Lower leg skin (tissue), 3 donors: Measurements from ENCODE around the gene GRB7.

Source experiments
- CTCF ChIP-seq, 3 donors: fragments of 450-650 bp; IDR thresholded peaks; one replicate each; pipeline ENCODE4 v1.5.1; 2016; ENCODE audit warnings: antibody characterized with exemption in 3 of 3, mild to moderate bottlenecking in 3 of 3, moderate library complexity in 2 of 3
- POLR2A ChIP-seq, 2 donors: fragments of 450-650 bp; IDR thresholded peaks; one replicate each; pipeline ENCODE4 v1.6.1; 2016 to 2017; ENCODE audit warnings: antibody characterized with exemption in 2 of 2, mild to moderate bottlenecking in 1 of 2, moderate library complexity in 1 of 2

- TF ChIP-seq CTCF (IDR thresholded peaks at IDR 0.05) (no peak), POLR2A (IDR thresholded peaks at IDR 0.05) (no peak)
These were observed 20.1 kb upstream of the GRB7 start for GRCh38 chr17:39717660-39718059.
